Activated T-cell treated with anti-CD3 and anti-CD28 coated beads, Interleukin-2, amount 50 U/mL, for 48 hours (primary cell): Measurements from ENCODE around the gene OAS3.
A peak's percentile ranks its signal among the peaks of the same experiment; 100 is the strongest.
"Not testable (repeated sequence)": the region's sequence is repeated elsewhere in the genome, so short reads cannot be mapped to it uniquely, and the experiment has no call there.

Source experiments
- DNase-seq, 2 experiments: peaks; one replicate each; pipeline ENCODE4 v3.0.0-alpha.2; 2020

The OAS3 gene

DNA sequence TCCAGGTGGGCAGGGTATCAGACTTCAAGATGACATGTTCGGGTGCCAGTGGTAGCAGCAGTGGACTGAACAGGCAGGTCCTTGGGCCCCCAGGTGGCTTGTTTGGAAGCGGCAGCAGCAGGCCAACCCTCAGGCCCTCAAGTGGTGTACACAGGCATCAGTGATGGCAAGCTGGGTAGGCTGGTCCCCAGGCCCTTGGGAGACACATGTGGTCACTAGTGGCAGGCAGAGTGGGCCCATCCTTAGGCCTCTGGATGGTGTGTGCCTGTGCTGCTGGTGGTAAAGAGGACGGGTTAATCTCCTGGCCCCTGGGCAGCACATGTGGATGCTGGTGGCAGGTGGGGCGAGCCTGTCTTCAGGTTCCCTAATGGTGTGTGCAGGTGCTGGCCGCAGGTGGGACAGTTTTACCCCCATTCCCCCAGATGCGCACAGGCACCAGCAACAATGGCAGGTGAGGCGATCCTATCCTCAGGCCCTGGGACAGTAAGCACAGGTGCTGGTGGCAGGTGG, 48.1 kb downstream of the OAS3 start:
- no peak for DNase-seq

DNA sequence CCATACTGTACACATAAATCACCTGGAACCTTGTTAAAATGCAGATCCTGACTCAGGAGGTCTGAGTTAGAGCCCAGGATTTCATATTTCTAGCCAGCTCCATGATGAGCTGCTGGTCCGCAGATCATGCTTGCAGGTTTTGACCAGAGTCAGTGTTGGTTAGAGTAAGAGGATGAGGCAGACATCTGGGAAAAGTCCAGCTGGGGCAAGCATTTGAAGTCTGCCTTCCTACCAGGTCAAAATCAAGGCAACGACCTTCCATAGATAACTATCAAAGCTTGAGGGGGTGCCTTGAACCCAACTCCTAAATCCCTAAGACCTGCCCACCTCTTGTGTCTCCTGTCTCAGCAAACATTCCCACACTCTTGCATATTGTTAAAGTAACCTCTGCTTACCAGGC, 49.3 kb downstream of the OAS3 start:
- peak in 1 of 2 experiments; percentile 11 for DNase-seq

DNA sequence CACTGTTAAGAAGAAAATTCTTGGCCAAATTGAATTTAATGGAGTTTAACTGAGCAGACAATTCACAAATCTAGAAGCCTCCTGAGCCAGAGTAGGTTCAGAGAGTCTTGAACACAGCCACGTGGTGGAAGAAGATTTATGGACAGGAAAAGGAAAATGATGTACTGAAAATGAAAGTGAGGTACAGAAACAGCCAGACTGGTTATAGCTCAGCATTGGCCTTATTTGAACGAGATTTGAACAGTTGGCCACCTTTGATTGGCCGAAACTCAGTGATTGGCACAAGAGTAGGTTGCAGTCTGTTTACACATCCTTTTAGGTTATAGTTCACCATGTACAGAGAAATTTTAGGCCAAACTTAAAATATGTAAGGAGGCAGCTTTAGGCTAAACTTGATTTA, 50.0 kb downstream of the OAS3 start:
- DNase-seq = peak in 1 of 2 experiments; percentile 20

DNA sequence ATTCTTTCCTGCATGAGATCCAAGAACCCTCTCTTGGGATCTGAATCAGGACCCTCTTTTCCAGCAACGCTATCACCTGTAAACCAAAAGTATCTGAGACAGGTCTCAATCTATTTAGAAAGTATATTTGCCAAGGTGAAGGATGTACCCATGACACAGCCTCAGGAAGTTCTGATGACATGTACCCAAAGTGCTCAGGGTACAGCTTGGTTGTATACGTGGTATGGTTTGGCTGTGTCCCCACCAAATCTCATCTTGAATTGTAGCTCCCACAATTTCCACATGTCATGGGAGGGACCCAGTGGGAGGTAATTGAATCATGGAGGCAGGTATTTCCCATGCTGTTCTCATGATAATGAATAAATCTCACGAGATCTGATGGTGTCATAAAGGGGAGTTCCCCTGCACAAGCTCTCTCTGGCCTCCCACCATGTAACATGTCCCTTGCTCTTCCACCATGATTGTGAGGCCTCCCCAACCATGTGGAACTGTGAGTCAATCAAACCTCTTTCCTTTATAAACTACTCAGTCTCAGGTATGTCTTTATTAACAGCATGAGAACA, 50.6 kb downstream of the OAS3 start:
- DNase-seq = not testable (repeated sequence)

DNA sequence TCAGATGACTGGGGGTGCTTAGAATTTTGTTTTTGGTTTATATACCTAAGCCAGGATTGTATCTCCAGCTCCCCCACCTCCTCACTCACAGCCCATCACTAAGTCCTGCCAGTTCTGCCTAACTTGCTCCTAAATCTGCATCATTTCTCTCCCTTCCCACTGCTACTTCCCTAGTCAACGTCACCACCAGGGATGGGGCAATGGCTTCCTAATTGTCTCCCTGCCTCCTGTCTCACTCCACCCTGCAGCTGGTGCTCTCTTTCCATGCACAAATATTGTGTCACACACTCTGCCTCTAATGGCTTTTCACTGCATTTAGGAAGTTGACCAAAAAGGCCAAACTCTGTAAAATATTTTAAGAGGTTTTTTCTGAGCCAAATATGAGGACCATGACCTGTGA, 51.5 kb downstream of the OAS3 start:
- DNase-seq = no peak

DNA sequence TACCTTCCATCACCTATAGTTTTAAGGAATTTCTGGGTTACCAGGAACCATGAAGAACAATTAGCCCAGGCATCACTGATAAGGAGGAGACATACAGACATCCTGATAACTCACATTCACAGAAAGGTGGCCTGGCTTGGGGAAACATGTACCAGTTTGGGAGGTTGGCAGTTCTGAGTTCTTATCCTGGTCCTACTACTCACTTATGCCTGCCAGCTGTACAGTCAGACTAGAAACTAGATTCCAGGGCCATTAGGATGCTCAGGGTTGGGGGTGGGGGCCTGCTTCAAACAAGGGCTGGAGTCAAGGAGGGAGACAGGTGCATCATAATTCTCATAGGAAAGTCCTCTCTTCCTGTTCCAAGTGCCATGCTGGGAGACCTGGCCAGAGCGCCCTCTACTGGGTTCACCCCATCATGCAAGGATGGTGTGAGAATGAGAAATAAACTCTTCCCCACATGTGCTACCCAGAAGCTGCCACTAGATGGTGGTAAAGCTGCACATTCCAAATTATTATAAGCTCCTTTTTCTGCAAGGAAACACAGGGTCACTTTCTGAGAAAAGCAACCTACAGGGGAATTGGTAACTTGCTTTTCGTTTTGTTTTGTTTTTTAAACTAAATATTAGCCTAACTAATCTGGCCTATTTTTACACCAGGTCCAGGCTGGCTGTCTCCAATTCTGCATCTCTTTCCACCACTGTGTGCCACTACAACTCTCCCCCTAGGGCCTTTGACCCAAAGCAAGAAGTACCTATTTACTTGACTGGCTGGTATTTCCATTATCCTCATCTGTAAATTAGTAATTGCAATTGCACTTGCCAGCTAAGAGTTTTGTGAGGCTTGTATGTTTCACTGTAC, 54.5 kb downstream of the OAS3 start:
- DNase-seq = peak; percentile 75 to 79

DNA sequence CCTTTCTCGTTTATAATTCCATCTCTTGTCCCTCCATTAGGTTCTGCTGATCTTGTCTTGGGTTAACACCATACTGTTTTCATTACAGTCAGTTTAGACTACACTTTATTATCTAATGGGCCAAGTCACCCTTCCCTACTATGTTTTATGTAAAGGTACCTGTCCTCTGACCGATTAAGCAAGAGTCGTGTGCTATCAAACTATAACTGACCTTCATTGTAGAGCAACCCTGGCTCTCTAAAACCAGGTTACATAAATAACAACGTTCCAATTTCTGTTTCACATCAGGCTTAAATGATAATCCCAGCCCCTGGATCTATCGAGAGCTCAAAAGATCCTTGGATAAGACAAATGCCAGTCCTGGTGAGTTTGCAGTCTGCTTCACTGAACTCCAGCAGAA, 56.7 kb downstream of the OAS3 start:
- DNase-seq = no peak

DNA sequence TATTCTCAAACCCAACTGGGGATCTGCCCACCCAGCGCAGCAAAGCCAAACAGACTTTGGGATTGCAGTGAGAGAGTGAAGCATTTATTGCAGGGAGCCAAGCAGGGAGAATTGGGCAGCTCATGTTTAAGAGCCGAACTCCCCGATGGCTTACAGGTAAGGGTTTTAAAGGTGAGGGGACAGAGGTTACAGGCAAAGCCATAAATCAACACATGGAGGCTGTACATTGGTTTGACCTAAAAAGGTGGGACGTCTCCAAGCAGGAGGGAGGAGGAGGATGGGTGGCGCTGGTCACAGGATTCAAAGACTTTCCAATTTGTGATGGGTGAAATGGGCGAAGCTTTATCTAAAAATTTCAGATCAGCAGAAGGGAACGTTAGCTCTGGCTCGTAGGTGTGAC, 58.2 kb downstream of the OAS3 start:
- DNase-seq = no peak

DNA sequence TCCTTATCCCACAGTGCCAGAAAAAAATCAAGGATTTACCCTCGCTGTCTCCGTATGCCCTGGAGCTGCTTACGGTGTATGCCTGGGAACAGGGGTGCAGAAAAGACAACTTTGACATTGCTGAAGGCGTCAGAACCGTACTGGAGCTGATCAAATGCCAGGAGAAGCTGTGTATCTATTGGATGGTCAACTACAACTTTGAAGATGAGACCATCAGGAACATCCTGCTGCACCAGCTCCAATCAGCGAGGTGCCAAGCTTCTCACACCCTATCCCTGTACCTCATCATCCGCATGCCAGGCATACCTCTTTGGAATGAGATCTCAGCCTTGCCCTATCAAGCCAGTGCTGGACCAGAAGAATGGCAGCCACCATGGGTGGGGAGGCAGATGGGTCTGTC, 59.2 kb downstream of the OAS3 start:
- DNase-seq = no peak

DNA sequence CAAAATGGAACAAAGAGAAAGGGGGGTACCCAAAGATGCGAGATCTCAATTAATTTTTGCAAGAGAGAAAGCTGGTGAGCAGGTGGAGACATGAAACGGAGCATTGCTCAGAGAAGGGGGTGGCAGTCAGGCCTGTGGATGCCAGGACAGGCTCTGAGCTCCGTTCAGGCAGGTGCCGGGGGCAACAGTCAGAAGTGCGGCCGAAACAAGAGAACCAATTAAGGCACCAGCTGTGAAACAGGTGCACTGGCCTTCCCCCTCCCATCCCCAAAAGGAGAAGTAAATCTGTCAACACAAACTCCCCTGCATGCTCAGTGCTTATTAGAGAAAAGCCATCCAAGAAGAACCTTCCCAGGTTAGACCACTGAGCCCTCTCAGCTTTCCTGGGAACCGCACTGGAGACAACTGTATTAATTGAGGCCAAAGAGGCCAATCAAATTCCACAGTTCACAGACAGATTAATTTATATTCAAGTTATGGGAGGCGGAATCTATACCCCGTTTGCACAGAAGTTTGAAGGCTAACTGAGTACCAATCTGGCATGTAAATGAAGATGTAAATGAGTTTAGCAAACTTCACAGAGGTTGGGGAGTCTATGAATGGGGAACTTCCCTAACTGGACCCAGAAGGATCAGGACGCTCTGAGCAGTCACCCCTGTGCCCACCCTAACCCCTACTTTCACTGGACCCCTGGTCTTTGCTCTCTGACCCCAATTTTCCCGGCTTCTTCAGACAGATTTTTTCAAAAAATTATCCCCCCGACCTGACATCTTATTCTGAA, 60.9 kb downstream of the OAS3 start:
- no peak for DNase-seq

DNA sequence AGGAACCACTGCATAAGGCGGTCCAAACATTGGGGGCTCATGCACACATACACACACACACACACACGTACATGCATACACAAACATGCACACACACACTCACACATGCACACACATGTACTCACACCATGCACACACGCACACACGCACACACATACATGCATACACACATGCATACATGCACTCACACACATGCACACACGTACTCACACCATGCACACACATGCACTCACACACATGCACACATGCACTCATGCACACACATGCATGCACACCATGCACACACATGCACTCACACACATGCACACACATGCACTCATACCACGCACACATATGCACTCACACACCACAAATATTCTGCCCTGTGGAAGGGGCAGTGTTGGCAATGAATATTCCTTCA, 62.2 kb downstream of the OAS3 start:
- no peak for DNase-seq

DNA sequence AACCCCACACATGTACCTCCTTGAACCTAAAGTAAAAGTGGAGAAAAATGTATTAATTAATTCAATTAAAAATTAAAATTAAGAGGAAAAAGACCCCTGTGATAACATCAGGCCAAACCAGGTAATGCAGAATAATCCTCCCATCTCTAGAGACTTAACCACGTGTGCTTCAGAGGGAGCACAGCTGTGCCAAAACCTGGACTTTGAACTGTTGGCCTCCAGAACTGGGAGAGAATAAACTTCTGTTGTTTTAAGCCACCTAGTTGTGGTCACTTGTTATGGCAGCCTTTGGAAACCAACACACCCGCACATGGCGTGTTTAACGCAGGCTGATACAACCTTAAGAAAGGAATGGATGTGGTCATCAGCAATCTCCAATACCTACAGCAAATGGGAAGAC, 63.9 kb downstream of the OAS3 start:
- no peak for DNase-seq

DNA sequence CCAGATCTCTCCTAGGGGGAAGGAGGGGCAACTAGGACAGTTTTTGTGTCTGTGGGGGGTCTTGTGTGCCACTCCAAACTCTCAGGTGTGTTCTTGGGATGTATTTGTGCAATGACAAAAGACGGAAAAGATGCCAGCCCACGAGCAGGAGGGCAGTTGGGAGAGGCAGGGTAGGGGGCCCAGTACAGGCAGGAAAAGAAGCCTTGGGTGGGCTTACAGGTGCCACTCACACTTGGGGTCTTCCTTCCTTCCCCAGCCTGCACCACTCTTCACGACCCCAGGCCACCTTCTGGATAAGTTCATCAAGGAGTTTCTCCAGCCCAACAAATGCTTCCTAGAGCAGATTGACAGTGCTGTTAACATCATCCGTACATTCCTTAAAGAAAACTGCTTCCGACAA, 64.4 kb downstream of the OAS3 start:
- no peak for DNase-seq

DNA sequence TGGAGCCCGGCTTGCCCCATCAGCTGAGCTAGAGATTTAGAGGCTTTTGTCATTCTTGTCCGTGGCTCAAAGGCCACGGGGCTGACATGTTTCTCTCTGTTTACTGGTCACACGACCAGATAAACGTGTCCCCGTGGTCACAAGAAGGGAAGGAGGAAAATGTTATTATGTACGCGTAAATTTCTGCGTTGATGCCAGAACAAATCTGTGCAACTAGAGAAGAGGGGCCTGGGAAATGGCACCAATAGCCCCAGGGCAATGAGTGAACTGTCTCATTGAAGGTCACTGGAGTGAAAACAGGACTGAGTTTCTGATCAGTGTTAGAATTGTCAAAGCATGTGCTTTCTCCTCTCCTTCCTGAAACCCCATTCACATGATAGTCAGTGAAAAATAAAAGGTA, 65.4 kb downstream of the OAS3 start:
- DNase-seq = no peak

DNA sequence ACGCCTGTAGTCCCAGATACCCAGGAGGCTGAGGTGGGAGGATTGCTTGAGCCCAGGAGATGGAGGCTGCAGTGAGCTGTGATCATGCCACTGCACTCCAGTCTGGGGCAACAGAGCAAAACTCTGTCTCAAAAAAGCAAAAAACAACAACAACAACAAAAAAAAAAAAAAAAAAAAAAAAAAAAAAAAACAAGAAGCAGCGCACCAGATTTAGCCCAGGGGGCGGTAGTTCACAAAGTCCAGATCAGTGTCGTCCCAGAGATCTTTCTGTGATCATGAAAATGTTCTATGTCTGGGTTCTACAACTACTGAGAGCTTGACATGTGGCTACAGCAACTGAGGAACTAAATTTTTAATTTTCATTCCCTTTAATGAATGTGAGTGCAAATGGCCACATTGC, 67.5 kb downstream of the OAS3 start:
- DNase-seq = no peak

DNA sequence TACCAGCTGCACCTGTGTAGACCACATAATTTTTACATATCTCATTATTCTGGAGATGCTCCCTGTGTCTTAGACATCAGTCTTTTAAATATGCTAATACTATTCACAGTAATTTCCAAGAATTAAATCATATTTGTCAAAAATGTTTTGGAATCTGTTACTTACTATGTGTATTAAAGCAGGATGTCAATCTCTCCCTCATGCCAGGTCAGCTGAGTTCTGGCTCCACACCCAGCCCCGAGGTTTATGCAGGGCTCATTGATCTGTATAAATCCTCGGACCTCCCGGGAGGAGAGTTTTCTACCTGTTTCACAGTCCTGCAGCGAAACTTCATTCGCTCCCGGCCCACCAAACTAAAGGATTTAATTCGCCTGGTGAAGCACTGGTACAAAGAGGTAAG, 67.9 kb downstream of the OAS3 start:
- DNase-seq = no peak

DNA sequence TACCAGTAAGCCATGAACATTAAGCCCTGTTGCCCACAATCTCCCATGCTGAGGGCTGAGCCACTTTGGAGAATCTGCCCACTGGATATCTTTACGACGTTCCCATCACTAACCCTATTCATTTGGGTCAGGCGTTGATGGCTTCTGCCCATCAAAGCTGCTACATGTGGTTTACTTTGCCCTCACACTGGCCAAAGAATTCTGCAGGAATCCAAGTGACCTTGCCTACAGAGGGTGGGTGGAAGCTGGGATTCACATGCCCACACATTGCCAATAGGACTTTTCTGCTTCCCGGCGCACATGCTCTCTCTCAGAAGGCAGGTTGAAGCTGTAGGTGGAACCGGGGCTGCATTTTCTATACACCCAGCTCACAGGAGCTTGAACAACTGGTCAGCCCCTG, 68.4 kb downstream of the OAS3 start:
- no peak for DNase-seq

DNA sequence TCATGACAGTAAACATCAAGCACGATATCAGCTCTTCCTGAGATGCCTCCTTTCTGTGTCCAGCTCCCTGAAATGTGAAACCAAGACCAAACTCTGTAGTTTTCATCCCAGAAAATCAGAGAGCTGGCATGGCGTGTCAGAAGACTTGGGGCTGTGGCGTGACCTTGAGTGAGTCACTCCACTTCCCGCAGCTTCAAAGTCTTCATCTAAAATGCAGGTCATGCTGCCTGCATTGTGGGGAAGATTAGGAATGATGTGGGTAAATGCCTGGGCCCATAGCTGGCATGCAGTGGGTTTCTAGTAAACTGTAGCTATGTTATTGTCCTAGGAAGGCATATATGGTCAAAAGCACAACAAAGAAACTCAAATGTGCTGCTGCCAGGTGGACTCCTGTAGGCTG, 68.9 kb downstream of the OAS3 start:
- DNase-seq = no peak

DNA sequence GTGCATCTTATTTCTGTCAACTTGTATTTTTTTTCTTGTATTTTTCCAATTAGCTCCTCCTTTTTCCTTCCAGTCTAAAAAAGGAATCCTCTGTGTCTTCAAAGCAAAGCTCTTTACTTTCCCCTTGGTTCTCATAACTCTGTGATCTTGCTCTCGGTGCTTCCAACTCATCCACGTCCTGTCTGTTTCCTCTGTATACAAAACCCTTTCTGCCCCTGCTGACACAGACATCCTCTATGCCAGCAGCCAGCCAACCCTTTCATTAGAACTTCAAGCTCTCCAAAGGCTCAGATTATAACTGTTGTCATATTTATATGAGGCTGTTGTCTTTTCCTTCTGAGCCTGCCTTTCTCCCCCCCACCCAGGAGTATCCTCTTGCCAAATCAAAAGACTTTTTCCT, 72.4 kb downstream of the OAS3 start:
- DNase-seq = no peak

DNA sequence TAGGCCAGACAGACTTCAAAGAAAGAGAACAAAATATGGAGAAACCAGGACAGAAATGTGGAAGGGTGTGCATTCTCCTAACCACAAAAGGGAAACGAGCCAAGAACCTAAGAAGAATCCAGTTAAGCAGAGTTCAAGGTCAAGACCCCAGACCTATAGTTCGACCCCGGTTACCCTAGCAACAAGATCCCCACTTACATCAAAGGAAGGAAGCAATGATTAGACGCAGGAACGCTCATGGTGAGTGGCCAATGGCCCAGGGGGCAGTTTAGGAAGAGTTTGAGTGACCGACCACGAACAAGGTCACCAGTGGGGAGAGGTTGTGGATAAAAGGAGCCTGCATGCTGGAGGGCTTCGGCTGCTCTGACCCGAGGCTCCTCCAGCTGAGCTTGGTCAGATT, 76.3 kb downstream of the OAS3 start:
- DNase-seq = no peak

DNA sequence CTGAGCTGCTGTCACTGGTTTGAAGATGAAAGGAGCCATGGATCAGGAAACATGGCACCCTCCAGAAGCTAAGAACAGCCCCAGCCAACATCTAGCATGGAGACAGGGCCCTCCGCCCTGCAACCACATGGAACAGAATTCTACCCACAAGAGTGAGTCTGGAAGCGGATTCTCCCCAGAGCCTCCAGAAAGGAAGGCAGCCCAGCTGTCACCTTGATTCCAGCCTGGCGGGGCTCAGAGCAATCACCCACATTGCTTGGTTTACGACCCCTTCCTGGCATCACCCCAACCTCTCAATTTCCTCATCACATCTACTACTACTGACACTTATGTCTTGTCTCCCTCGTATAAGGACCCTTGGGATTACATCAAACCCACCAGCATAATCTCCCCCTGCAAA, 78.5 kb downstream of the OAS3 start:
- no peak for DNase-seq

DNA sequence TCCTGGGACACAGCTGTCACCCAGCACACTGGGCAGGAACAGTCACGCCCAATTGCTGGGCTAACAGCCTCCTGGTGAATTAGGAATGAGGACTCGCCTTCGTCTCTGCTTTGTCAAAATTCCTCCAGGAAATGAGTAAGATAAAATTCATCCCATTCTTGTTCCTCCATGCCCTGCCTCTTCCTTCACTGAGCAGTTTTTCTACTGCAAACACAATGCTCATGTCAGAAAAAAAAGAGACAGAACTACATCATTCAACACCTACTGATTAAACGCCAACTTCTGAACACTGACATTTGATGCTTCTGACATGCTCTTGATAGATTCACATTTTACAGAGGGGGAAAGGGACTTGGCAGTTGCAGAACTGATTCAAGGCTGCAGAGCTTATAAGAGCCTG, 80.8 kb downstream of the OAS3 start:
- no peak for DNase-seq

DNA sequence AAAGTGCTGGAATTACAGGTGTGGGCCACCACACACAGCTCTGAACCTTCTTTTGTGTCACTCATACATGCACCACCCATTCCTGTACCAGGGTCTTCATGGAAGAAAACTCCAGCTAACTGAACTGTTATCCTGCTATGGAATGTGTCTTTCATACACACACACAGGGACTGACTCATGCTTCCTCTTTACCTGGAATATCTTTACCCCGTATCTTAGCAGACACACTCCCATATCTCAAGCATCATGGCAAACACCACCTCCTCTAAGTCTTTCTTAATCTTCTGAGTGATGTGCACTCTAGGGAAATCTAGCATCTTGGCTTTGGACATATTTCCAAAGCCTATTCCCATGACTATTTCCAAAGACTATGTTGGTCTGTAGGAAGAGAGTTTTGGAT, 83.2 kb downstream of the OAS3 start:
- DNase-seq = no peak
